Endothelial cell of umbilical vein (primary cell): ENCODE results near the gene USF2.

ENCODE experiments used
- CTCF ChIP-seq, 2 donors: IDR thresholded peaks; 1 replicate in 1 of 2; 2 replicates in 1 of 2; pipeline ENCODE4 v1.5.1; 2011; ENCODE audit warnings: low read length in 2 of 2, mild to moderate bottlenecking in 2 of 2, moderate library complexity in 2 of 2, control low read depth in 1 of 2, inconsistent platforms in 1 of 2, low read depth in 1 of 2; ENCODE audit not compliant: insufficient read depth in 1 of 2; ENCODE audit errors: extremely low read depth in 1 of 2
- POLR2A ChIP-seq: IDR thresholded peaks from 2 replicates; pipeline ENCODE4 v1.6.1; 2012; ENCODE audit warnings: low read depth, mild to moderate bottlenecking, control low read depth, low read length
- POLR2AphosphoS5 ChIP-seq: IDR thresholded peaks from 2 replicates; pipeline ENCODE4 v1.6.1; 2012; ENCODE audit warnings: low read depth, mild to moderate bottlenecking, control low read depth, low read length, moderate library complexity; ENCODE audit not compliant: insufficient read depth

GRCh38 chr19:35292421-35293362 lies 23.9 kb downstream of the USF2 start:
- TF ChIP-seq POLR2A, result no peak
- no peak for TF ChIP-seq CTCF (IDR thresholded peaks at IDR 0.05; ENCODE audit: extremely low read depth in 1 of 2, insufficient read depth in 1 of 2, low read depth in 1 of 2, low read length in 2 of 2)
- no peak for TF ChIP-seq POLR2AphosphoS5
